ENCODE measurements around the gene TRIM56.
"Not testable (repeated sequence)": the region's sequence is repeated elsewhere in the genome, so short reads cannot be mapped to it uniquely, and the experiment has no call there.

Gene TRIM56

DNA sequence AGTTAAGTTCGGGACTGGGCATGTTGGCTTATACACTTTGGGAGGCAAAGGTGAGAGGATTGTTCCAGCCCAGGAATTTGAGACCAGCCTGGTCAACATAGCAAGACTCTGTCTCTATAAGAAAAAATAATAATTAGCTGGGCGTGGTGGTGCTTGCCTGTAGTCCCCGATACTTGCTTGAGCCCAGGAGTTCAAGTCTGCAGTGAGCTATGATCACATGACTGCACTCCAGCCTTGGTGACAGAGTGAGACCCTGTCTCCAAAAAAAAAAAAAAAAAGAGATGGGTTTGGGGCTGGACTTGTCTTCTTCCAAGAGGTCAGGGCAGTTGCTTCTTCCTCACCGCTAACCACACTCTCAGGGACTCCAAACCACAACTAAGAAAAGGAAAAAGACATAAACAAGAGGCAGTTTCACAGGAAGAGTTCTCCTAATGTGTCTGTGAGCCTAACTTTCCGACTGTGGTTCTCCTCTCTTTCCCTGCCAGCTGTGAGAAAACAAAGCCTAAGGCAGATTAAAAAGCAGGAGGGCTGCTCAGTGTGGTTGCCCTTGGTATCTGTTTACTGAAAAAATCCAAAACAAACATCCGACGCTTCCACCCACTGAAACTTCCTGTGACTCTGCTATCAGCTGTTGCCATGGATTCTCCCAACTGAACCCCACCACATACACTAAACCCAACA lies 39.2 kb downstream of the TRIM56 start:
- Histone ChIP-seq H3K9me3 (ENCODE audit: control insufficient read depth, insufficient read depth, low read length) (no peaks in the 10 kb centered on the region), H3K9ac (ENCODE audit: low read depth, low read length) (no peak overlapping the region), H3K4me1 (ENCODE audit: control insufficient read depth, insufficient read depth, low read length) (peaks cover 24% of the 10 kb centered on the region), H3K4me3 (ENCODE audit: low read depth, low read length) (no peak overlapping the region), H3K36me3 (ENCODE audit: control insufficient read depth, insufficient read depth, low read length) (no peaks in the 10 kb centered on the region), H3K27ac (ENCODE audit: low read depth, low read length) (peak overlapping the region; percentile 50), H3K27me3 (ENCODE audit: control insufficient read depth, insufficient read depth, low read length) (no peaks in the 10 kb centered on the region)

DNA sequence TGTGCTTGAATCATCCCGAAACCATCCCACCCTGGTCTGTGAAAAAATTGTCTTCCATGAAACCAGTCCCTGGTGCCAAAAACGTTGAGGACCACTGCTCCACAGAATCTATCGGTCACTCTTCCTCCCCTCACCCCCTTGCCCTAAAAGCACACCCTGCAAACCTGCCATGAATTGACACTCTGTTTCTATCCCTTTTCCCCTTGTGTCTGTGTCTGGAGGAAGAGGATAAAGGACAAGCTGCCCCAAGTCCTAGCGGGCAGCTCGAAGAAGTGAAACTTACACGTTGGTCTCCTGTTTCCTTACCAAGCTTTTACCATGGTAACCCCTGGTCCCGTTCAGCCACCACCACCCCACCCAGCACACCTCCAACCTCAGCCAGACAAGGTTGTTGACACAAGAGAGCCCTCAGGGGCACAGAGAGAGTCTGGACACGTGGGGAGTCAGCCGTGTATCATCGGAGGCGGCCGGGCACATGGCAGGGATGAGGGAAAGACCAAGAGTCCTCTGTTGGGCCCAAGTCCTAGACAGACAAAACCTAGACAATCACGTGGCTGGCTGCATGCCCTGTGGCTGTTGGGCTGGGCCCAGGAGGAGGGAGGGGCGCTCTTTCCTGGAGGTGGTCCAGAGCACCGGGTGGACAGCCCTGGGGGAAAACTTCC lies 40.8 kb downstream of the TRIM56 start:
- no peak overlapping the region for H3K9ac ChIP-seq (ENCODE audit: low read depth, low read length)
- no peaks in the 10 kb centered on the region for H3K27me3 ChIP-seq (ENCODE audit: control insufficient read depth, insufficient read depth, low read length)
- peaks cover 24% of the 10 kb centered on the region for H3K4me1 ChIP-seq (ENCODE audit: control insufficient read depth, insufficient read depth, low read length)
- H3K9me3 ChIP-seq (ENCODE audit: control insufficient read depth, insufficient read depth, low read length): no peaks in the 10 kb centered on the region
- no peaks in the 10 kb centered on the region for H3K36me3 ChIP-seq (ENCODE audit: control insufficient read depth, insufficient read depth, low read length)
- H3K4me3 ChIP-seq (ENCODE audit: low read depth, low read length): no peak overlapping the region
- H3K27ac ChIP-seq (ENCODE audit: low read depth, low read length): no peak overlapping the region

DNA sequence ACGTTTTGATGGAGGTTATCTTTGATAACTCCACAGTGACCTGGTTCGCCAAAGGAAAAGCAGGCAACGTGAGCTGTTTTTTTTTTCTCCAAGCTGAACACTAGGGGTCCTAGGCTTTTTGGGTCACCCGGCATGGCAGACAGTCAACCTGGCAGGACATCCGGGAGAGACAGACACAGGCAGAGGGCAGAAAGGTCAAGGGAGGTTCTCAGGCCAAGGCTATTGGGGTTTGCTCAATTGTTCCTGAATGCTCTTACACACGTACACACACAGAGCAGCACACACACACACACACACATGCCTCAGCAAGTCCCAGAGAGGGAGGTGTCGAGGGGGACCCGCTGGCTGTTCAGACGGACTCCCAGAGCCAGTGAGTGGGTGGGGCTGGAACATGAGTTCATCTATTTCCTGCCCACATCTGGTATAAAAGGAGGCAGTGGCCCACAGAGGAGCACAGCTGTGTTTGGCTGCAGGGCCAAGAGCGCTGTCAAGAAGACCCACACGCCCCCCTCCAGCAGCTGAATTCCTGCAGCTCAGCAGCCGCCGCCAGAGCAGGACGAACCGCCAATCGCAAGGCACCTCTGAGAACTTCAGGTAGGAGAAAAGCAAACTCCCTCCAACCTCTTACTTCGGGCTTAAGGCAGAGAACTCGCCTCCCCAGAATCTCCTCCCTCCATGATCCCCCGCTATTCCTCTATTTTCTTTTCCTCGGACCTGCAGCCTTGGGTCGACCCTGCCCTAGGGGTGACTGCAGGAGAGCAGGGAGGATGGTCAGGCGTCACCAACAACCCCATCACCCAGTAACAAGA lies 41.6 kb downstream of the TRIM56 start, which contains the start of gene SERPINE1:
SERPINE1 (plus strand) TSS at position 454 of the 809 bp plus-strand sequence. CDS start 1,290 bp downstream, outside the sequence.
- H3K9ac ChIP-seq (ENCODE audit: low read depth, low read length): no peak within 1 kb of the TSS

DNA sequence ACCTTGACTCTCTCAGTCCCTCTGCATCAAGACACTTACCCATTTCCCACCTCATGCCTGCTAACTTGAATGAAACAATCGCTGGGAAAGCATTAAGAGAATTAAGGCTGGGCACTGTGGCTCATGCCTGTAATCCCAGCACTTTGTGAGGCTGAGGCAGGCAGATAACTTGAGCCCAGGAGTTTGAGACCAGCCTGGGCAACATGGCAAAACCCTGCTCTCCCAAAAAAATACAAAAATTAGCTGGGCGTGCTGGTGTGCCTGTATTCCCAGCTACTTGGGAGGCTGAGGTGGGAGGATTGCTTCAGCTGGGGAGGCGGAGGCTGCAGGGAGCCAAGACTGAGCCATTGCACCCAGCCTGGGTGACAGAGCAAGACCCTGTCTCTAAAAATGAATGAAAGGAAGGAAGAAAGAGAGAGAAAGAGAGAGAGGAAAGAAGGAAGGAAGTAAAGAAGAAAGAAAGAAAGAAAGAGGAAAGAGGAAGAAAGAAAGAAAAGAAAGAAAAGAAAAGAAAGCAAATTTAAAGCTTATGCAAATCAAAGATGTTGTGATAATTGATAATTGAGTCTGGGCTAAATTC lies 42.3 kb downstream of the TRIM56 start:
- no peak overlapping the region for H3K27ac ChIP-seq (ENCODE audit: low read depth, low read length)
- no peak overlapping the region for H3K9ac ChIP-seq (ENCODE audit: low read depth, low read length)

More for the DNA sequence above, 41.6 kb downstream of the TRIM56 start, which contains the start of gene SERPINE1:
- no peaks in the 10 kb centered on the region for H3K27me3 ChIP-seq (ENCODE audit: control insufficient read depth, insufficient read depth, low read length)
- peak within 1 kb of the TSS; percentile 11 for H3K27ac ChIP-seq (ENCODE audit: low read depth, low read length)
- peaks cover 23% of the 10 kb centered on the region for H3K4me1 ChIP-seq (ENCODE audit: control insufficient read depth, insufficient read depth, low read length)
- 0 out of 2 replicates have a peak within 1 kb of the TSS, but pooled peaks have one; percentile 12 for H3K4me3 ChIP-seq (ENCODE audit: low read depth, low read length)
- H3K9me3 ChIP-seq (ENCODE audit: control insufficient read depth, insufficient read depth, low read length): no peaks in the 10 kb centered on the region
- no peaks in the 10 kb centered on the region for H3K36me3 ChIP-seq (ENCODE audit: control insufficient read depth, insufficient read depth, low read length)

DNA sequence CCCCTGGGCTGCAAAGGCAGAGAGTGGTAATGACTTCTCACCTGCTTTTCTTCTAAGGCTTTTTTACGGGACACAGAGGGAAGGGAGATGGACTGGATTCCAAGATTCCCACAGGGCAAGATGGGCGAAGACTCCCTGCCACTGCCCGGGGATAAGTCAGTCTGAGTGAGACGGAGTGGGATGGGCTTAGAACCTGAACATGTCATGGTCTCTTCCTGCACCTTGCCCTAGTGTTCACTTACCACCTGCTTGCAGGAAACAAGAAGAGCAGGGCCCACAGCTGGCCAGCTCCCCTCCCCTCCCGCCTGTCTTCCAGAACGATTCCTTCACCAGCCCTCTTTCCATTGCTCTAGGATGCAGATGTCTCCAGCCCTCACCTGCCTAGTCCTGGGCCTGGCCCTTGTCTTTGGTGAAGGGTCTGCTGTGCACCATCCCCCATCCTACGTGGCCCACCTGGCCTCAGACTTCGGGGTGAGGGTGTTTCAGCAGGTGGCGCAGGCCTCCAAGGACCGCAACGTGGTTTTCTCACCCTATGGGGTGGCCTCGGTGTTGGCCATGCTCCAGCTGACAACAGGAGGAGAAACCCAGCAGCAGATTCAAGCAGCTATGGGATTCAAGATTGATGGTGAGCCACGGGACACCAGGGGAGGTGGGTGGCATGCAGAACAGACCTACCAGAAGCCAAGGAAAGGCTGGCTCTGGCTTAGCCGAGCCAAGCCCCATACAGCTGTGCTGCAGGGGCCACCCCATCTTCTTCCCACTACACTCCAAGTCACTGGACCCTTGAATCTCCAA lies 43.0 kb downstream of the TRIM56 start:
- no peaks in the 10 kb centered on the region for H3K36me3 ChIP-seq (ENCODE audit: control insufficient read depth, insufficient read depth, low read length)
- H3K4me1 ChIP-seq (ENCODE audit: control insufficient read depth, insufficient read depth, low read length): peaks cover 13% of the 10 kb centered on the region
- H3K9me3 ChIP-seq (ENCODE audit: control insufficient read depth, insufficient read depth, low read length): no peaks in the 10 kb centered on the region
- H3K27ac ChIP-seq (ENCODE audit: low read depth, low read length): no peak overlapping the region
- H3K9ac ChIP-seq (ENCODE audit: low read depth, low read length): no peak overlapping the region
- no peaks in the 10 kb centered on the region for H3K27me3 ChIP-seq (ENCODE audit: control insufficient read depth, insufficient read depth, low read length)
- no peak overlapping the region for H3K4me3 ChIP-seq (ENCODE audit: low read depth, low read length)

More for the DNA sequence above, 42.3 kb downstream of the TRIM56 start:
- peaks cover 16% of the 10 kb centered on the region for H3K4me1 ChIP-seq (ENCODE audit: control insufficient read depth, insufficient read depth, low read length)
- 0 out of 2 replicates have a peak overlapping the region, but pooled peaks have one; percentile 12 for H3K4me3 ChIP-seq (ENCODE audit: low read depth, low read length)
- H3K27me3 ChIP-seq (ENCODE audit: control insufficient read depth, insufficient read depth, low read length): no peaks in the 10 kb centered on the region
- H3K36me3 ChIP-seq (ENCODE audit: control insufficient read depth, insufficient read depth, low read length): no peaks in the 10 kb centered on the region
- H3K9me3 ChIP-seq (ENCODE audit: control insufficient read depth, insufficient read depth, low read length): no peaks in the 10 kb centered on the region

DNA sequence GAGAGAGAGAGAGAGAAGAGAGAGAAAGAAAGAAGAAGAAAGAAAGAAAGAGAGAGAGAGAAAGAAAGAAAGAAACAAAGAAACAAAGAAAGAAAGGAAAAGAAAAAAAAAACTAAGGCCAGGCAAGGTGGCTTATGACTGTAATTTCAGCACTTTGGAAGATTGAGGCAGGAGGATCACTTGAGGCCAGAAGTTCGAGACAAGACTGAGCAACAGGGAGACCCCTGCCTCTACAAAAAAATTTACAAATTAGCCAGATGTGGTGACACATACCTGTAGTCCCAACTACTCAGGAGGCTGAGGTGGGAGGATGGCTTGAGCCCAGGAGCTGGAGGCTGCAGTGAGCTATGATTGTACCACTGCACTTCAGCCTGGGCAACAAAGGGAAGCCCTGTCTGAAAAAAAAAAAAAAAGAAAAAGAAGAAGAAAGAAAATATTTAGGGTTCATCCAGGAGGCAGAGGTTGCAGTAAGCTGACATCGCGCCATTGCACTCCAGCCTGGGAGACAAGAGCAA lies 44.4 kb downstream of the TRIM56 start:
- H3K27ac ChIP-seq (ENCODE audit: low read depth, low read length): no peak overlapping the region
- H3K36me3 ChIP-seq (ENCODE audit: control insufficient read depth, insufficient read depth, low read length): no peaks in the 10 kb centered on the region
- no peaks in the 10 kb centered on the region for H3K27me3 ChIP-seq (ENCODE audit: control insufficient read depth, insufficient read depth, low read length)
- no peaks in the 10 kb centered on the region for H3K9me3 ChIP-seq (ENCODE audit: control insufficient read depth, insufficient read depth, low read length)
- no peak overlapping the region for H3K9ac ChIP-seq (ENCODE audit: low read depth, low read length)
- H3K4me3 ChIP-seq (ENCODE audit: low read depth, low read length): no peak overlapping the region
- peaks cover 25% of the 10 kb centered on the region for H3K4me1 ChIP-seq (ENCODE audit: control insufficient read depth, insufficient read depth, low read length)

DNA sequence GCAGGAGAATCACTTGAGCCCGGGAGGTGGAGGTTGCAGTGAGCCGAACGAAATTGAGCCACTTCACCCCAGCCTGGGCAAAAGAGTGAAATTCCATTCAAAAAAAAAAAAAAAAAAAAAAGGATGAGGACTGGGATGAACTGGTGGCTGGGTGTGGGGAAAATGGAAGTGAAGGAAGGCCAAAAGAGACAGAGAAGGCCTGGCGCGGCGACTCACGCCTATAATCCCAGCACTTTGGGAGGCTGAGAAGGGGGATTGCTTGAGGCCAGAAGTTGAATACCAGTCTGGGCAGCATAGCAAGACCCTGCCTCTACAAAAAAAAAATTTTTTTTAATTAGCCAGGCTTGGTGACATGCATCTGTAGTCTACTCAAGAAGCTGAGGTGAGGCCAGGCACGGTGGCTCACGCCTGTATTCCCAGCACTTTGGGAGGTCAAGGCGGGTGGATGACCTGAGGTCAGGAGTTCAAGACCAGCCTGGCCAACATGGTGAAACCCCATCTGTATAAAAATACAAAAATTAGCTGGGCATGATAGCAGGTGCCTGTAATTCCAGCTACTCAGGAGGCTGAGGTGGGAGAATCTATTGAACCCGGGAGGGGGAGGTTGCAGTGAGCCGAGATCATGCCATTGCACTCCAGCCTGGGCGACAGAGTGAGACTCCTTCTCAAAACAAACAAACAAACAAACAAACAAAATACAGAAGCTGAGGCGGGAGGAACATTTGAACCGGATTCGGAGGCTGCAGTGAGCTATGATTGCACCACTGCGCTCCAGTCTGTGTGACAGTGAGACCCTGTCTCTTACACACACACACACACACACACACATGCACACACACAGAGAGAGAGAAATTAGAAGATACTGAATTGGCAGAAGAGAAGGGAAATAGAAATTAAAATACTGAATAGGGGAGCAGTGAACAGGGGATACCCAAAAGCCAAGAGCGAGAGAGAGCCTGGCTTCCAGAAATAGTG lies 47.6 kb downstream of the TRIM56 start:
- not testable (repeated sequence) for H3K4me3 ChIP-seq (ENCODE audit: low read depth, low read length); H3K27ac ChIP-seq (ENCODE audit: low read depth, low read length); H3K9me3 ChIP-seq (ENCODE audit: control insufficient read depth, insufficient read depth, low read length); H3K9ac ChIP-seq (ENCODE audit: low read depth, low read length); H3K36me3 ChIP-seq (ENCODE audit: control insufficient read depth, insufficient read depth, low read length); H3K27me3 ChIP-seq (ENCODE audit: control insufficient read depth, insufficient read depth, low read length)
- peaks cover 15% of the 10 kb centered on the region for H3K4me1 ChIP-seq (ENCODE audit: control insufficient read depth, insufficient read depth, low read length)

DNA sequence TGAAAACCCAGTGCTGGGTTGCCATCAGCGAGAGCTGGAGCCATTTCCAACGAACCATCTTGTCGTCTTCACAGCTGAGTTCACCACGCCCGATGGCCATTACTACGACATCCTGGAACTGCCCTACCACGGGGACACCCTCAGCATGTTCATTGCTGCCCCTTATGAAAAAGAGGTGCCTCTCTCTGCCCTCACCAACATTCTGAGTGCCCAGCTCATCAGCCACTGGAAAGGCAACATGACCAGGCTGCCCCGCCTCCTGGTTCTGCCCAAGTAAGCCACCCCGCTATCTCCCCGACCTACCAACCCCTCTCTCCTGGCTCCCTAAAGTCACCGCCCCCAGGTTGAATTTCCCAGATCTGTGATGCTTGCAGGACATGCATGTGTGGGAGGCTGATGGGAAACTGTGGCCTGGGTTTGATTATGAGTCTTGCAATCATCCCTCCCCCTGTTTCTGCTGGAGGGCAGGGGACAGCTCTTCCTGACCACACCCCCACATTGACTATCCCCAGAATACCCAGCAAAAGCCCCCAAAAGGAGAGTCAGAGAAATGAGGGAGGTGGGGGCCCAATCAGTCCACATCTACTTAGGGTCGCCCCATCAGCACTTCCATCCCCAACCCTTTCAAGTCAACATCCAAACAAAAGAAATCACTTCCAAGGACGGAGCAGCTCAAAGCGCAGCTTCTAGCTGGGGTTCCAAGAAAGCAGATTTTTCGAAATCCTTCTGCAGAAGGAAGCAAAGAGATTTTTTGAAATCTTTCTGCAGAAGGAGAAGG lies 48.5 kb downstream of the TRIM56 start:
- Histone ChIP-seq H3K27me3 (ENCODE audit: control insufficient read depth, insufficient read depth, low read length) (no peaks in the 10 kb centered on the region), H3K4me3 (ENCODE audit: low read depth, low read length) (no peak overlapping the region), H3K4me1 (ENCODE audit: control insufficient read depth, insufficient read depth, low read length) (peaks cover 17% of the 10 kb centered on the region), H3K27ac (ENCODE audit: low read depth, low read length) (peak overlapping the region; percentile 76), H3K36me3 (ENCODE audit: control insufficient read depth, insufficient read depth, low read length) (no peaks in the 10 kb centered on the region), H3K9me3 (ENCODE audit: control insufficient read depth, insufficient read depth, low read length) (no peaks in the 10 kb centered on the region), H3K9ac (ENCODE audit: low read depth, low read length) (no peak overlapping the region)

DNA sequence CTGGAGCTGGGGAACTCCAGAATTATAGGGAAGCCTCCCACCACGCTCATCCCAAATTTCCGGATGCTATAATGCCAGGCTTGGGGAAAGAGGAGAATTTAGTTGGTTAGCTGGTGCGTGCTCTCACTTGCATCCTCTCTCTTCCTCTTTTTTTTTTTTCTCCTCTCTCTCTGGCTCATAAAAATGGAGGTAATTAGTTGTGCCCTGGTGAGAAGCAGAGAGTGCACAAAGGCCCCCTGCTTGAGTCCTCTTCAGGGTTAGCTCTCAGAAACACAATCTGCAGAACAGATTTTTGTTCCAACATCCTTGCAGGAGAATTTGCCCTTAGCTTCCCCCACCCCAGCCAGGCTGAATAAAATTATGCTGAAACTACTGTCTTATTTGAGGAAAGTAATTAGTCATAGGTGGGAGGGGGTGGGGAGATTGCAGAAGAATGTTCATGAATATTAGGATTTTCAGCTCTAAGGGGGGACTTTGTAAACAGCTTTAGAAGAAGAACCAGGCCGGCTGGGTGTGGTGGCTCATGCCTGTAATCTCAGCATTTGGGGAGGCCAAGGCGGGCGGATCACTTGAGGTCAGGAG lies 49.2 kb downstream of the TRIM56 start:
- peaks cover 17% of the 10 kb centered on the region for H3K4me1 ChIP-seq (ENCODE audit: control insufficient read depth, insufficient read depth, low read length)
- no peak overlapping the region for H3K4me3 ChIP-seq (ENCODE audit: low read depth, low read length)
- no peak overlapping the region for H3K9ac ChIP-seq (ENCODE audit: low read depth, low read length)
- H3K9me3 ChIP-seq (ENCODE audit: control insufficient read depth, insufficient read depth, low read length): no peaks in the 10 kb centered on the region
- no peaks in the 10 kb centered on the region for H3K27me3 ChIP-seq (ENCODE audit: control insufficient read depth, insufficient read depth, low read length)
- peak overlapping the region; percentile 76 for H3K27ac ChIP-seq (ENCODE audit: low read depth, low read length)
- H3K36me3 ChIP-seq (ENCODE audit: control insufficient read depth, insufficient read depth, low read length): no peaks in the 10 kb centered on the region
